ENCODE results near the gene GPBAR1. TPM values are rescaled to one million over a fixed set of nuclear protein-coding genes. Genes with fewer than 3 reads are reported as not detected.

The GPBAR1 gene
- total RNA-seq, 1 donor from 2014 or later, result 8.1 TPM

DNA sequence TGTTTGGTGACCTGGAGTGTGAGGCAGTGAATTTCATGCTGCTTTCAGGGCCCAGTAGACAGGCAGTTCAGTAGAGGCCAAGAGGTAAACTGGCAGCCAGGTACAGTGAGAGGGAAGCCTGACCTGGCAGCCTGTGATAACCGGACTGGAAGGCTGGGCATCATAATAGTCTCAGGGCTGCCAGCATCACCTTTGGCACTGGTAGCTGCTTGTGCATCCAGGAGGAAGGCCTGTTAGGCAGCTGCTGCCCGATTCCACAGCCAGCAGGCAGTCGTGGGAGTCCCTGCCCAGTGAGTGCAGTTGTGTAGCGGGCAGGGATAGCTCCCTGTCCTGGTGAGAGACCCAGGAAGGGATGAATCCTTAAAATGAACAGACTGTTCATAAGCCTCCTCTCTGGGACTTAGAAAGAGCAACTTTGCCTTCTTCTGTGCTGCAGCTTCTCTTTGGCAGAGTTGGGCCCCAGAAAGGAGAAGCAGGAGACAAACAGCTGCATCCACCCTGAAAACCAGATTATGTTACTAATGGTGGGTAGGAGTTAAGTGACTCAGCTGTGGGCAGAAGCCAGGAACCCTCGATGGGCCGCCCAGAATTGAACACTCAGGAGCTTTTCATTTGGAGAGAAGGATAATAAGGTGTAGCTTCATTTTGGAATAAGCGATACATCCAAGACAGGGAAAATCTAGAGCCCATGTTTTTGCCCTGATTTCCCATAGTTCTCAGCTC, 8.1 kb upstream of the GPBAR1 start:
- no peak for DNase-seq (ENCODE audit: extremely low spot score in 2 of 2)
- no peaks in the 10 kb centered on the region for H3K9me3 ChIP-seq
- intact Hi-C loops (cut with DNase I), result loop anchor here (10.0 kb wide), 1 partner anchor 68 kb away; no protein-coding TSS in a partner anchor
- H3K4me3 ChIP-seq, result no peak overlapping the region
- TF ChIP-seq POLR2AphosphoS5 (IDR thresholded peaks at IDR 0.05; ENCODE audit: insufficient read depth in 1 of 2, low read depth in 1 of 2), result no peak
- TF ChIP-seq, protein P1, sequence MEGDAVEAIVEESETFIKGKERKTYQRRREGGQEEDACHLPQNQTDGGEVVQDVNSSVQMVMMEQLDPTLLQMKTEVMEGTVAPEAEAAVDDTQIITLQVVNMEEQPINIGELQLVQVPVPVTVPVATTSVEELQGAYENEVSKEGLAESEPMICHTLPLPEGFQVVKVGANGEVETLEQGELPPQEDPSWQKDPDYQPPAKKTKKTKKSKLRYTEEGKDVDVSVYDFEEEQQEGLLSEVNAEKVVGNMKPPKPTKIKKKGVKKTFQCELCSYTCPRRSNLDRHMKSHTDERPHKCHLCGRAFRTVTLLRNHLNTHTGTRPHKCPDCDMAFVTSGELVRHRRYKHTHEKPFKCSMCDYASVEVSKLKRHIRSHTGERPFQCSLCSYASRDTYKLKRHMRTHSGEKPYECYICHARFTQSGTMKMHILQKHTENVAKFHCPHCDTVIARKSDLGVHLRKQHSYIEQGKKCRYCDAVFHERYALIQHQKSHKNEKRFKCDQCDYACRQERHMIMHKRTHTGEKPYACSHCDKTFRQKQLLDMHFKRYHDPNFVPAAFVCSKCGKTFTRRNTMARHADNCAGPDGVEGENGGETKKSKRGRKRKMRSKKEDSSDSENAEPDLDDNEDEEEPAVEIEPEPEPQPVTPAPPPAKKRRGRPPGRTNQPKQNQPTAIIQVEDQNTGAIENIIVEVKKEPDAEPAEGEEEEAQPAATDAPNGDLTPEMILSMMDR (IDR thresholded peaks at IDR 0.05), result no peak
- TF ChIP-seq POLR2A (IDR thresholded peaks at IDR 0.05), result no peak
- H3K27me3 ChIP-seq, result no peaks in the 10 kb centered on the region
- H3K36me3 ChIP-seq, result peaks cover 4 to 82% of the 10 kb centered on the region in 2 donors
- no peaks in the 10 kb centered on the region for H3K4me1 ChIP-seq
- no peak overlapping the region for H3K27ac ChIP-seq

DNA sequence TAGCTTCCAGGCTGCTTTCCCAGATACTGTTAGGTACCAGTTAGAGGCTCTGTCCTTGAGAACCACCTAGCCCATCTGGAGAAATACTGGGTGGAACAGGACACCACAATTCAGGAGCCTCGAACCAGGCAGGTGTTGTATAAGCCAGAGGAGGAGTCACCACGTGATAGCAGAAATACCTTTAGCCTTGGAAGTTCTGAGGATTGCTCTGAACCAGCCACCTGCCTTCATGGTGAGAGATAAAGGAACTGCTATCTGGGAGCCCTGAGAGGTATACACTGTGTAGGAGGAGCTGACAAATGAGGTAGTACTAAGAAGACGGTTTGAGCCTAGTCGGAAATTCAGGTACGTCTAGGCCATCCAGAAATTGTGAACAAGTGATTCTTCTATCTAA, 7.6 kb upstream of the GPBAR1 start:
- H3K9me3 ChIP-seq, result no peaks in the 10 kb centered on the region
- intact Hi-C loops (cut with DNase I), result loop anchor here (10.0 kb wide), 1 partner anchor 68 kb away; no protein-coding TSS in a partner anchor
- no peaks in the 10 kb centered on the region for H3K27me3 ChIP-seq
- H3K36me3 ChIP-seq, result peaks cover 4 to 76% of the 10 kb centered on the region in 2 donors
- DNase-seq (ENCODE audit: extremely low spot score in 2 of 2), result no peak
- peaks cover 2% of the 10 kb centered on the region for H3K4me1 ChIP-seq
- no peak overlapping the region for H3K27ac ChIP-seq
- no peak overlapping the region for H3K4me3 ChIP-seq
- TF ChIP-seq POLR2A (IDR thresholded peaks at IDR 0.05) (no peak), POLR2AphosphoS5 (IDR thresholded peaks at IDR 0.05; ENCODE audit: insufficient read depth in 1 of 2, low read depth in 1 of 2) (no peak)
- TF ChIP-seq, protein P1 (IDR thresholded peaks at IDR 0.05), result no peak

DNA sequence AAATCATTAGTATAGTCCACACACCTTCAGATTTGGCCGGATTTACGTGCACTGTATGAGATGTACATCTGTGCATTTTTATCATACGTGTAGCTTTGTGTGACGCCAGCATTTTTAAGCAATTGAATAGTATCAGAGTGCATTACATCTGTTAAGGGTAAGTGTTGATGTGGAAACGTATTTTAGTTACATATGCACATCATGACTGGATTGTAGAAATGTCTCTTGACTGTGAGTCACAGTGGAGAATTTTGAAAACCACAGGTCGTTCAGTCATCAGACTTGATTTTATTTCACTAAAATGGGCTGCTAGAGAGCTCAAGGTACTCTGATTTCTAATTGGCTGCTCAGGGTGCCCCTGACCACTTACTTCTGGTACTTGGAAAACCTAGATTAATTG, 5.4 kb upstream of the GPBAR1 start:
- H3K4me3 ChIP-seq, result no peak overlapping the region
- H3K4me1 ChIP-seq, result peaks cover 23% of the 10 kb centered on the region
- H3K9me3 ChIP-seq, result no peaks in the 10 kb centered on the region
- DNase-seq (ENCODE audit: extremely low spot score in 2 of 2), result no peak
- no peak overlapping the region for H3K27ac ChIP-seq
- intact Hi-C loops (cut with DNase I), result loop anchor here (10.0 kb wide), 1 partner anchor 71 kb away; no protein-coding TSS in a partner anchor
- TF ChIP-seq, protein P1 (IDR thresholded peaks at IDR 0.05), result no peak
- no peak for TF ChIP-seq POLR2A (IDR thresholded peaks at IDR 0.05)
- no peak for TF ChIP-seq POLR2AphosphoS5 (IDR thresholded peaks at IDR 0.05; ENCODE audit: insufficient read depth in 1 of 2, low read depth in 1 of 2)
- no peaks in the 10 kb centered on the region for H3K27me3 ChIP-seq
- peaks cover 0 to 54% of the 10 kb centered on the region in 2 donors for H3K36me3 ChIP-seq

DNA sequence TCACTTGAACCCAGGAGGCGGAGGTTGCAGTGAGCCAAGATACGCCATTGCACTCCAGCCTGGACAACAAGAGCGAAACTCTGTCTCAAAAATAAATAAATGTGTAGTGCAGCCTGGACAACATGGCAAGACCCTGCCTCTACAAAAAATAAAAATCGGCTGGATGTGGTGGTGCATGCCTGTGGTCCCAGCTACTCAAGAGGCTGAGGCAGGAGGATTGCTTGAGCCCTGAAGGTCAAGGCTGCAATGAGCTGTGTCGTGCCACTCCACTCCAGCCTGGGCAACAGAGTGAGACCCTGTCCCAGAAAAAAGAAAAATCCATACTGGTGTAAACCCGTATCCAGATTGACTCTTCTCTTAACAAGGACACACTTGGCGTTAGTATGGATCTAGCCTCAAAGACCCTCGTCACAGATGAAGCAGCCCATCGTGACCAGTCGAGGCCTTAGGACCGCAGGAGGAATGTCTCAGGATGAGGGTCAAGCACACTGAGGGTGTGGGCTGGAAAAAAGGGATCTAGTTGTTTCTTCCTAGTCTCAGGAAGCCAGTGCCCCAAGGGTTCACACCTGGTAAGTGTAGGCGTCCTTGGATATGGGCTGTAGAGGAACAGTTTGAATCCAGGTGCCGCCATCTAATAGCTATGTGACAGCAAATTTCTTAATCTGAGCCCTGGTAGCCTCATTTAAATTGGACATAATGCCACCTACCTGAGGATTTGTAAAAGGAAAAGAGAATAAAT, 4.0 kb upstream of the GPBAR1 start:
- H3K27ac ChIP-seq, result no peak overlapping the region
- TF ChIP-seq, protein P1 (IDR thresholded peaks at IDR 0.05), result no peak
- TF ChIP-seq POLR2A (IDR thresholded peaks at IDR 0.05) (no peak), POLR2AphosphoS5 (IDR thresholded peaks at IDR 0.05; ENCODE audit: insufficient read depth in 1 of 2, low read depth in 1 of 2) (no peak)
- intact Hi-C loops (cut with DNase I), result loop anchor here (10.0 kb wide), 1 partner anchor 72 kb away; no protein-coding TSS in a partner anchor

More for the DNA sequence above, 4.0 kb upstream of the GPBAR1 start:
- no peaks in the 10 kb centered on the region for H3K27me3 ChIP-seq
- peaks cover 29% of the 10 kb centered on the region for H3K4me1 ChIP-seq
- peaks cover 0 to 41% of the 10 kb centered on the region in 2 donors for H3K36me3 ChIP-seq
- H3K9me3 ChIP-seq, result no peaks in the 10 kb centered on the region
- no peak for DNase-seq (ENCODE audit: extremely low spot score in 2 of 2)
- no peak overlapping the region for H3K4me3 ChIP-seq
